PC-9 (cell line): Measurements from ENCODE around the gene RPGRIP1L. TPM values are rescaled to one million over a fixed set of nuclear protein-coding genes. Genes with fewer than 3 reads are reported as not detected.

Experiments
- BruUV-seq: library from RNA; stranded (reverse); fragments of 400-500 nt; replicated peaks from 2 replicates; lab custom pipeline; 2021; lab: Mats Ljungman, UMichigan
- CTCF ChIA-PET: fragments of 300-600 bp; sonication (Branson Sonifier 250); formaldehyde crosslinking; loops from one replicate; lab custom pipeline; 2022; ENCODE audit warnings: antibody characterized with exemption; lab: Charles Lee
- POLR2A ChIA-PET: fragments of 300-600 bp; sonication (Branson Sonifier 250); formaldehyde crosslinking; loops from one replicate; lab custom pipeline; 2022; ENCODE audit warnings: antibody characterized with exemption; ENCODE audit not compliant: unreplicated experiment; lab: Charles Lee
- DNase-seq, 2 experiments: peaks; one replicate each; pipeline versions ENCODE4 v3.0.0 to v3.0.0-alpha.2; 2015 to 2022; ENCODE audit warnings: mixed read lengths in 1 of 2
- H2AFZ ChIP-seq: fragments of 200-600 bp; sonication (generic); 2 replicates; pipeline ENCODE4 v1.8.1; 2017; ENCODE audit warnings: antibody characterized with exemption
- H3F3A ChIP-seq: fragments of 200-600 bp; sonication (generic); 2 replicates; pipeline ENCODE4 v1.8.1; 2017; ENCODE audit warnings: antibody characterized with exemption, mild to moderate bottlenecking, low read depth; ENCODE audit not compliant: insufficient read depth
- H3K27ac ChIP-seq: fragments of 200-600 bp; sonication (generic); 2 replicates; pipeline ENCODE4 v1.6.1; 2016; ENCODE audit warnings: mixed run types
- H3K27me3 ChIP-seq: fragments of 200-600 bp; sonication (generic); 2 replicates; pipeline ENCODE4 v1.6.1; 2016; ENCODE audit warnings: low read depth, mixed run types; ENCODE audit not compliant: insufficient read depth
- H3K36me3 ChIP-seq: fragments of 200-600 bp; sonication (generic); 2 replicates; pipeline ENCODE4 v1.6.1; 2016; ENCODE audit warnings: low read depth, mixed run types
- H3K4me1 ChIP-seq: fragments of 200-600 bp; sonication (generic); replicated peaks from 2 replicates; pipeline ENCODE4 v1.6.1; 2016; ENCODE audit warnings: mixed run types; ENCODE audit not compliant: insufficient read depth
- H3K4me2 ChIP-seq: fragments of 200-600 bp; sonication (generic); 2 replicates; pipeline ENCODE4 v1.6.1; 2017; ENCODE audit warnings: mixed run types
- H3K4me3 ChIP-seq: fragments of 200-600 bp; sonication (generic); 2 replicates; pipeline ENCODE4 v1.6.1; 2016; ENCODE audit warnings: mixed run types
- H3K79me2 ChIP-seq: fragments of 200-600 bp; sonication (generic); 2 replicates; pipeline ENCODE4 v1.6.1; 2017; ENCODE audit warnings: low read depth, mixed run types
- H3K9me2 ChIP-seq: fragments of 200-600 bp; sonication (generic); 2 replicates; pipeline ENCODE4 v1.8.1; 2017; ENCODE audit warnings: mild to moderate bottlenecking; ENCODE audit not compliant: insufficient read depth
- H3K9me3 ChIP-seq: fragments of 200-600 bp; sonication (generic); 2 replicates; pipeline ENCODE4 v1.8.1; 2016; ENCODE audit warnings: low read depth; ENCODE audit not compliant: insufficient read depth
- H4K20me1 ChIP-seq: fragments of 200-600 bp; sonication (generic); 2 replicates; pipeline ENCODE4 v1.8.1; 2017; ENCODE audit not compliant: insufficient read depth
- EZH2 ChIP-seq: fragments of 200-600 bp; sonication (generic); IDR thresholded peaks from 2 replicates; pipeline ENCODE4 v1.8.0; 2017; ENCODE audit warnings: antibody characterized with exemption, low read depth
- intact Hi-C: fragments of 100-400 bp; cut with micrococcal nuclease; formaldehyde crosslinking; loops from one replicate; pipeline ENCODE4 v1.10.0; 2022; ENCODE audit not compliant: unreplicated experiment
- total RNA-seq: library from RNA; stranded (reverse); gene quantifications from 2 replicates; pipeline ENCODE4 v1.2.3, GENCODE V29; 2021
- TF ChIP-seq, protein P1 (sequence below): fragments of 200-600 bp; sonication (generic); conservative IDR thresholded peaks from 2 replicates; pipeline ENCODE4 v1.6.1; 2017; ENCODE audit warnings: mixed run types, antibody characterized with exemption, mild to moderate bottlenecking, moderate library complexity

The RPGRIP1L gene
- total RNA-seq, 1 experiment from 2014 or later: 14.0 TPM

DNA sequence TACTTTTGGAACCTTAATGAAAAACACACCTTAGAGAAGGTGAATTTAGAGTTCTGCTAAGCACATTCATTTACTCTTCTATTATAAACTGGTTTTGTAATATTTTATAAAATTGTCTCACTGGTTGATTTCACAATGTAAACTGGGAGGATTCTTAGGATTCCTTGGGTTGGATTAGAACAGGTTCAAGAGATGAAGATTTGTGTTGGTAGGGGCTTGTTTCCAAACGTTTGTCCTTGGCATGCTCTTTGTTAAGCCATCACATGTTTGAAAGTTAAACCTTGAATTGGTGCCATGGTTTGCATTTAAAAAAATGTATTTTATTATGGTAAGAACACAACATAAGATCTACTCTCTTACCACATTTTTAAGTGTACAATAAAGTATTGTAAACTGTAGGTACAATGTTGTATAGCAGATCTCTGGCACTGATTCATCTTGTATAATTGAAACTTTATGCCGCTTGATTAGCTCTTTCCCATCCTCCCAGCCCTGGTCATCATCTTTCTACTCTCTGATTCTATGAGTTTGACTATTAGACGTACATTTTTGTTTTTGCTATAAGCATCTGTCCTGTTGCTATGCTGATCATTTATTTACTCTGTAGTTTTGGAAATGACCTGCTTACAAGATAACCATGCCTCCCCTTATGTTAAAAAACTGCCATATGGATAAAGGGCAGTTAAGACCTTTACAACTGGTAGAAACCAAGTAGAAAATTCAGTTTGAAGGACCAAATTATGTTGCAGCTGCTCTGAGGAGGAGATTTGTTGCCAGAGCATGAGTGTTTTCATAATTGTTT is 9.9 kb upstream of the RPGRIP1L start:
- no TSS peak for BruUV-seq
- peaks cover 4% of the 10 kb centered on the region; the same call in 1 of the 2 replicates for H3K9me2 ChIP-seq

DNA sequence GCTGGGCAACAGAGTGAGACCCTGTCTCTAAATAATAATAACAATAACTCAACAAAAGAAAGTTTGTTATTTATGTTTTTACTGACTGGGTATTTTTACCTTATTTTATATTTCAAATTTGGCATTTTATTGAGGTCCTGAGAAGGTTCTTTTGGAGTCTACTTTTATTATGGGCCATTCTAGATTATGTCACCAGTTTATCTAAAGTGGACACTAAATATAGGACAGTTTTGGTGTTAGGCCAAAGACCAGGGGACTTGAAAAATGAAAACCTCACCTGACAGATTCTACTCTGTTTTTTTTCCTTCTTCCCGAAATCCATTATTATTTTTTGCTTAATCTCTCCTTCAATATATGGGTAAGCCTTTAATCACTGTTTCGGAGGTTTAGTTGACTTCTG is 8.4 kb upstream of the RPGRIP1L start:
- Histone ChIP-seq H3F3A (no peaks in the 10 kb centered on the region), H3K27ac (no peak overlapping the region), H3K9me2 (peaks cover 4% of the 10 kb centered on the region; the same call in 1 of the 2 replicates), H3K79me2 (peaks cover 68% of the 10 kb centered on the region), H3K27me3 (no peaks in the 10 kb centered on the region), H3K4me2 (no peak overlapping the region), H3K36me3 (no peaks in the 10 kb centered on the region), H3K9me3 (no peaks in the 10 kb centered on the region), H4K20me1 (no peaks in the 10 kb centered on the region; the same call in 1 of the 2 replicates), H2AFZ (no peak overlapping the region), H3K4me3 (no peak overlapping the region), H3K4me1 (peaks cover 13% of the 10 kb centered on the region)
- POLR2A ChIA-PET: no interaction called here
- CTCF ChIA-PET: no interaction called here
- TF ChIP-seq, protein P1, sequence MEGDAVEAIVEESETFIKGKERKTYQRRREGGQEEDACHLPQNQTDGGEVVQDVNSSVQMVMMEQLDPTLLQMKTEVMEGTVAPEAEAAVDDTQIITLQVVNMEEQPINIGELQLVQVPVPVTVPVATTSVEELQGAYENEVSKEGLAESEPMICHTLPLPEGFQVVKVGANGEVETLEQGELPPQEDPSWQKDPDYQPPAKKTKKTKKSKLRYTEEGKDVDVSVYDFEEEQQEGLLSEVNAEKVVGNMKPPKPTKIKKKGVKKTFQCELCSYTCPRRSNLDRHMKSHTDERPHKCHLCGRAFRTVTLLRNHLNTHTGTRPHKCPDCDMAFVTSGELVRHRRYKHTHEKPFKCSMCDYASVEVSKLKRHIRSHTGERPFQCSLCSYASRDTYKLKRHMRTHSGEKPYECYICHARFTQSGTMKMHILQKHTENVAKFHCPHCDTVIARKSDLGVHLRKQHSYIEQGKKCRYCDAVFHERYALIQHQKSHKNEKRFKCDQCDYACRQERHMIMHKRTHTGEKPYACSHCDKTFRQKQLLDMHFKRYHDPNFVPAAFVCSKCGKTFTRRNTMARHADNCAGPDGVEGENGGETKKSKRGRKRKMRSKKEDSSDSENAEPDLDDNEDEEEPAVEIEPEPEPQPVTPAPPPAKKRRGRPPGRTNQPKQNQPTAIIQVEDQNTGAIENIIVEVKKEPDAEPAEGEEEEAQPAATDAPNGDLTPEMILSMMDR: no peak
- no peak for TF ChIP-seq EZH2
- BruUV-seq: no TSS peak
- no peak for DNase-seq
- intact Hi-C loops: no loop called here

More for the DNA sequence above, 9.9 kb upstream of the RPGRIP1L start:
- Histone ChIP-seq H3K36me3 (no peaks in the 10 kb centered on the region; the same call in 1 of the 2 replicates), H3K27me3 (no peaks in the 10 kb centered on the region), H3K79me2 (peaks cover 68% of the 10 kb centered on the region), H3F3A (no peaks in the 10 kb centered on the region), H3K4me3 (no peak overlapping the region), H3K27ac (no peak overlapping the region), H3K4me2 (no peak overlapping the region), H4K20me1 (no peaks in the 10 kb centered on the region; the same call in 1 of the 2 replicates), H3K4me1 (peaks cover 10% of the 10 kb centered on the region), H2AFZ (no peak overlapping the region), H3K9me3 (no peaks in the 10 kb centered on the region)
- TF ChIP-seq, protein P1: no peak
- TF ChIP-seq EZH2: no peak
- DNase-seq: no peak
- CTCF ChIA-PET: no interaction called here
- intact Hi-C loops: no loop called here
- POLR2A ChIA-PET: no interaction called here

DNA sequence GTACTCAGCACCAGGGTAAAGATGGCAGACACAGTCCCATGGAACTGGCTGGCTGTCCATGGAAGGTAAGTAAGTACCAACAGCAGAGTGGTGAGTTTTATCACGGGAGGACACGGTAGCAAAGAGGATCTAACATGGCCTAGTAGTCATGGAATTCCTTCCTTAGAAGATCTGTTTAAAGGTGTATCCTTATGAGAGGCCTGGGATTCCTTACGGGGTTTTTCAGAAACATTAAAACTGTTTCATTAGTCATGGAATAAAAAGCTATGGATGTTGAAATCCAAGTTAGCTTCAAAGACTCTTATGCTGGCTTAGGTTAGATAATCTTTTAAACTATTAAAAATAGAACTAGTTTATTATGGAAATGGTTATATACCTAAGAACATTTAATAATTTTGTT is 7.7 kb upstream of the RPGRIP1L start:
- ChIA-PET POLR2A (no interaction called here), CTCF (no interaction called here)
- Histone ChIP-seq H3K79me2 (peaks cover 73% of the 10 kb centered on the region), H3K36me3 (no peaks in the 10 kb centered on the region), H3K4me2 (no peak overlapping the region), H3K27me3 (no peaks in the 10 kb centered on the region), H4K20me1 (no peaks in the 10 kb centered on the region; the same call in 1 of the 2 replicates), H3K27ac (no peak overlapping the region), H3K4me3 (no peak overlapping the region), H3F3A (no peaks in the 10 kb centered on the region), H2AFZ (no peak overlapping the region), H3K9me3 (no peaks in the 10 kb centered on the region), H3K4me1 (peaks cover 13% of the 10 kb centered on the region), H3K9me2 (peaks cover 4% of the 10 kb centered on the region; the same call in 1 of the 2 replicates)
- intact Hi-C loops: no loop called here
- BruUV-seq: no TSS peak
- TF ChIP-seq EZH2: no peak
- TF ChIP-seq, protein P1: no peak
- no peak for DNase-seq
